ENCODE data around the gene CAPRIN1.

CAPRIN1 gene

DNA sequence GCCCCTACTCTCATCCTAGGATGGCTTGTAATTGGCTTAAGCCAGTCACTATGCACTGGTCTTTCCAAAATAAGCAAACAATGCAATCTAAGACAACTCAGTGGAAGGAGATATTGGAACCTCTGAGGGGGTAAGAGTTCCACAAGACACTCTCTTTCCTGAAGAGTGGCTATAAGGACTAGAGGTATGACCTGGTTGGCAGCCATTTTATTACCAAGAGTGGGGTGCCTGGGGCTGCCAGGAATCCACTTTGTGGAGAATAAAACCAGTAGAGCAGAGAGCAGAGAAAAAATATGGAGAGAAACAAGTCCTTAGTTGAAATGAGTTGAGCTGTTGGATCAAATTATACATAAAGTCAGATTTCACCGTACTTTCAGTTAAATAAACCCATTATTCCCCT lies 38.8 kb upstream of the CAPRIN1 start:
- TF ChIP-seq FOXP2 (optimal IDR thresholded peaks at IDR 0.05; ENCODE audit: borderline replicate concordance, extremely low read depth, extremely low read length, insufficient read depth) = no peak
- TF ChIP-seq SIN3A (IDR thresholded peaks at IDR 0.05; ENCODE audit: borderline replicate concordance, insufficient read depth, low read length) = no peak
- no peak for TF ChIP-seq TAF1 (IDR thresholded peaks at IDR 0.05; ENCODE audit: borderline replicate concordance, insufficient read depth, low read length)
- TF ChIP-seq, protein P1, sequence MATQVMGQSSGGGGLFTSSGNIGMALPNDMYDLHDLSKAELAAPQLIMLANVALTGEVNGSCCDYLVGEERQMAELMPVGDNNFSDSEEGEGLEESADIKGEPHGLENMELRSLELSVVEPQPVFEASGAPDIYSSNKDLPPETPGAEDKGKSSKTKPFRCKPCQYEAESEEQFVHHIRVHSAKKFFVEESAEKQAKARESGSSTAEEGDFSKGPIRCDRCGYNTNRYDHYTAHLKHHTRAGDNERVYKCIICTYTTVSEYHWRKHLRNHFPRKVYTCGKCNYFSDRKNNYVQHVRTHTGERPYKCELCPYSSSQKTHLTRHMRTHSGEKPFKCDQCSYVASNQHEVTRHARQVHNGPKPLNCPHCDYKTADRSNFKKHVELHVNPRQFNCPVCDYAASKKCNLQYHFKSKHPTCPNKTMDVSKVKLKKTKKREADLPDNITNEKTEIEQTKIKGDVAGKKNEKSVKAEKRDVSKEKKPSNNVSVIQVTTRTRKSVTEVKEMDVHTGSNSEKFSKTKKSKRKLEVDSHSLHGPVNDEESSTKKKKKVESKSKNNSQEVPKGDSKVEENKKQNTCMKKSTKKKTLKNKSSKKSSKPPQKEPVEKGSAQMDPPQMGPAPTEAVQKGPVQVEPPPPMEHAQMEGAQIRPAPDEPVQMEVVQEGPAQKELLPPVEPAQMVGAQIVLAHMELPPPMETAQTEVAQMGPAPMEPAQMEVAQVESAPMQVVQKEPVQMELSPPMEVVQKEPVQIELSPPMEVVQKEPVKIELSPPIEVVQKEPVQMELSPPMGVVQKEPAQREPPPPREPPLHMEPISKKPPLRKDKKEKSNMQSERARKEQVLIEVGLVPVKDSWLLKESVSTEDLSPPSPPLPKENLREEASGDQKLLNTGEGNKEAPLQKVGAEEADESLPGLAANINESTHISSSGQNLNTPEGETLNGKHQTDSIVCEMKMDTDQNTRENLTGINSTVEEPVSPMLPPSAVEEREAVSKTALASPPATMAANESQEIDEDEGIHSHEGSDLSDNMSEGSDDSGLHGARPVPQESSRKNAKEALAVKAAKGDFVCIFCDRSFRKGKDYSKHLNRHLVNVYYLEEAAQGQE (IDR thresholded peaks at IDR 0.05; ENCODE audit: insufficient read depth in 1 of 2, low read depth in 2 of 2, low read length in 2 of 2) = no peak
- TF ChIP-seq POLR2AphosphoS5 (IDR thresholded peaks at IDR 0.05; ENCODE audit: low read depth, low read length) = no peak

DNA sequence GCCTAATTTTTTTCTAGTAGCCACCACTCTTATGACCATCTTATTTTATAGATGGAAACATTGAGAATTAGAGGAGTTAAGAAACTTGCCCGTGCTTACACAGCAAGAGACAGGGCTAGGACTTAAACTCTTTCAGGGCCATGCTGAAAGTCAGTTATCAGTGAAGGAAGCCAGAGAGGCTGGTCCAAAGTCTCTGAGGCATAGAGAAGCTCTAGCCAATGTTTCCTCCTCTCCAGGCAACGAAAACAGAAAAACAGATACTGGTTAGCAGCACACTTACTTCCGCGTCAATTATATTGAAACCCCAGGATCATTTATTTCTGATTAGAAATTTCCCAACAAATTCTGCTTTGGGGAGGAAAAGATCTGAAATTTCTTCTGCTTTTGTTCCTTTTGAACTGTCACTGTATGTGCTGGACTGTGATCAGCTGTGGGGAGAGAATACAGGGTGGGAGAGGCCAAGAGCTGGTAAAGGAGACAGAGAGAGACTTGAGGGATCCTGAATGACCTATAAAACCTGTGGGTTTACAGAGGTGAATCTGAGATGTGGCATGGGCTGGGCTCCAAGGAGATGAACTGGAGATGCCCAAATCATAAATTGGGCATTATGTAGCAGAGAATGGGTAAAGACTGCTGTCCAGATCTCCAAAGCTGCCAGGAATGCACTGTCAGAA lies 37.5 kb upstream of the CAPRIN1 start:
- no peak for TF ChIP-seq TAF1 (IDR thresholded peaks at IDR 0.05; ENCODE audit: borderline replicate concordance, insufficient read depth, low read length)

DNA sequence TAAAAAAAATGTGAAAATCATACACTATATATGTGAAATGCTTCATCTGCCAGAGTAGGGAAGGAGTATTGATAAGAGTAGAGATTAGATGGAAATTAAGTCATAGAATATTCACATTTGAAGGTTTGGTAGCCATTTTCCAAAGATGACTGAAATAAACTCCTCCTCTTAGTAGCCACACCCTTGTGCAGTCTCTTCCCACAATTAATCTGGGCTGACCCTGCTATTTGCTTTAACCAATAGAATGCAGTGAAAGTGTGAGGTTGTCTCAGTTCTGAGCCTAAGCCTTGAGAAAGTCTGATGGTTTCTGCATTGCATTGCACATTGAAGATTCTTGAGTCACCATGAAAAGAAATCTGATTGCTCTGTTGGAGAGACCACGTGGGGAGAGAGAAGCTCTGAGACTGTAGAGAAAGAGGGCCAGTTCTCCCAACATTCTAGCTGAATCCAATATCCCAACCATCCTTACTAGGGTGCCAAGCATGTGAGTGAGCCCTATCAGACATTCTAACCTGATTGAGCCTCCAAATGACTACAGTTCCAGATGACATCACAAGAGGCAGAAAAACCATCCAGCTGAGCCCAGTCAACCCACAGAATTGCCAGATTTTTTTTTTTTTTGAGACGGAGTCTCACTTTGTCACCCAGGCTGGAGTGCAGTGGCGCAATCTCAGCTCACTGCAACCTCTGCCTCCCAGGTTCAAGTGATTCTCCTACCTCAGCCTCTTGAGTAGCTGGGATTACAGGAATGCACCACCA lies 29.4 kb upstream of the CAPRIN1 start:
- TF ChIP-seq, protein P1 (IDR thresholded peaks at IDR 0.05; ENCODE audit: insufficient read depth in 1 of 2, low read depth in 2 of 2, low read length in 2 of 2) = no peak
- TF ChIP-seq FOXP2 (optimal IDR thresholded peaks at IDR 0.05; ENCODE audit: borderline replicate concordance, extremely low read depth, extremely low read length, insufficient read depth) (no peak), POLR2AphosphoS5 (IDR thresholded peaks at IDR 0.05; ENCODE audit: low read depth, low read length) (no peak), TAF1 (IDR thresholded peaks at IDR 0.05; ENCODE audit: borderline replicate concordance, insufficient read depth, low read length) (no peak)

DNA sequence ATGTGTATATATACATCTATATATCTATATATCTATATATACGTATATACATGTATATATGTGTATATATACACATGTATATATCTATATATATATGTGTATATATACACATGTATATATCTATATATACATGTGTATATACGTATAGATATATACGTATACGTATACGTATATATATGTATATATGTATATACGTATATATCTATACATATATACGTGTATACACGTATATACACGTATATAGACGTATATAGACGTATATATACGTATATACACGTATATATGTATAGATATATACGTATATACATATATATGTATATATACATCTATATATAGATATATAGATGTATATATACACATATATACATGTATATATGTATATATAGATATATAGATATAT lies 25.1 kb upstream of the CAPRIN1 start:
- TF ChIP-seq SIN3A (IDR thresholded peaks at IDR 0.05; ENCODE audit: borderline replicate concordance, insufficient read depth, low read length) = no peak
- TF ChIP-seq POLR2AphosphoS5 (IDR thresholded peaks at IDR 0.05; ENCODE audit: low read depth, low read length) = no peak
- TF ChIP-seq FOXP2 (optimal IDR thresholded peaks at IDR 0.05; ENCODE audit: borderline replicate concordance, extremely low read depth, extremely low read length, insufficient read depth) = no peak
- TF ChIP-seq, protein P1 (IDR thresholded peaks at IDR 0.05; ENCODE audit: insufficient read depth in 1 of 2, low read depth in 2 of 2, low read length in 2 of 2) = no peak
- TF ChIP-seq TAF1 (IDR thresholded peaks at IDR 0.05; ENCODE audit: borderline replicate concordance, insufficient read depth, low read length) = no peak

DNA sequence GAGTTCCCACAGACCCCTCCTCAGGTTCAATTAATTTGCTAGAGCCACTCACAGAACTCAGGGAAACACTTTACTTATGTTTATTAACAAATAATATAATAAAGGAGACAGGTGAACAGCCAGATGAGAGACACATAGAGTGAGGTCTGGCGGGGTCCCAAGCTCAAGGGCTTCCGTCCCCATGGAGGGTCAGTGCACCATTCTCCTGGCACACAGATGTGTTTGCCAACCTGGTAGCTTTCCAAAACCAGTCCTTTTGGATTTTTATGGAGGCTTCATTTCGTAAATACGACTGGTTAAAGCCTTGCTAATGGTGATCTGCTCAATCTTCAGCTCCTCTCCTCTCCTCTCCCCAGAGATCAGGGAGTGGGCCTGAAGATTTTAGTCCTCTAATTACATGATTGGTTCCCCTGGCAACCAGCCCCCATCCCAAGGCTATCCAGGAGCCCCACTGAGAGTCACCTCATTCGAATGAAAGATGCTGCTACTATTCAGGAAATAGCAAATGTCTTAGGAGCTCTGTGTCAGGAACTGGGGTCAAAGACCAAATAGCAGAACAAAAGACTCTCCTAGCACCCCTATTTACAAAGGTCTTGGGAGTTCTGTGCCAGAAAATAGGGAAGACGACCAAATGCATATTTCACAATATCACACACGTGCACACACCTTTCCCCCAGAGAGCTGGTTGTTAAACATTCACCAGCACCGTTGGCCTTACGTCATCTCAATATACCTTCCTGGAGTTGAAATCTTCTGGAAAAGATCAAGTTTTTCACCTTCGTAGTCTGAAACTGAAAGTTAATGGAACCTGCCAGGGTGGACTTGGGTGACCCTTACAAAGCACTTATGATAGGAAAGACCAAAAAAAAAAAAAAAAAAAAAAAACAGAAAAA lies 23.8 kb upstream of the CAPRIN1 start:
- TF ChIP-seq TAF1 (IDR thresholded peaks at IDR 0.05; ENCODE audit: borderline replicate concordance, insufficient read depth, low read length) (no peak), FOXP2 (optimal IDR thresholded peaks at IDR 0.05; ENCODE audit: borderline replicate concordance, extremely low read depth, extremely low read length, insufficient read depth) (no peak), POLR2AphosphoS5 (IDR thresholded peaks at IDR 0.05; ENCODE audit: low read depth, low read length) (no peak), SIN3A (IDR thresholded peaks at IDR 0.05; ENCODE audit: borderline replicate concordance, insufficient read depth, low read length) (no peak)
- TF ChIP-seq, protein P1 (IDR thresholded peaks at IDR 0.05; ENCODE audit: insufficient read depth in 1 of 2, low read depth in 2 of 2, low read length in 2 of 2) = no peak

All from PFSK-1 (cell line).